Measurements from ENCODE around the gene BACE1-AS. TPM values are rescaled to one million over a fixed set of nuclear protein-coding genes. Genes with fewer than 3 reads are reported as not detected.

The BACE1-AS gene
- total and polyA plus RNA-seq, 2 experiments from 2014 or later = 10.6 to 19.6 TPM

DNA sequence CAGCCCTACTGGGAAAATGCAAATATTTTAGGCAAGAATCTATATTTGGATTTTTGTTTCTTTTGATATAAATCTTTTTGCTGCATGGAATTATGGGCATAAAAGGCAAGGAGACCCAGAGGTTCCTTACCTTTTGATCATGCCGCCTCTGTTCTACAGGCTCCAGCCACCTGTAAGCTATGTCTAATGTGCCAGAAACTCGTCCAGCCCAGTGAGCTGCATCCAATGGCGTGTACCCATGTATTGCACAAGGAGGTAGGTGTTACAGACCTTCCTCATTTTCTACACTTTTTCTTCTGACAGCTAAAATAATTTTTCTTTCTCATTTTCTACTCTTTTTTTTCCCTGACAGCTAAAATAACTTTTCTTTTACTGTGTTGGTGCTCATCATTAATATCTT, 8.2 kb upstream of the BACE1-AS start:
- Histone ChIP-seq H3K4me2 (no peak overlapping the region), H3K36me3 (ENCODE audit: insufficient read depth) (peaks cover 14% of the 10 kb centered on the region; the same call in 1 of the 2 replicates)

More for the DNA sequence above, 8.2 kb upstream of the BACE1-AS start:
- Mint-ChIP-seq H3K9me3 (no peaks in the 10 kb centered on the region), H3K27me3 (ENCODE audit: insufficient read depth, low read depth, poor library complexity) (no peaks in the 10 kb centered on the region), H3K4me3 (no peak overlapping the region), H3K36me3 (ENCODE audit: low read depth) (peaks cover 40% of the 10 kb centered on the region), H3K4me1 (no peaks in the 10 kb centered on the region), H3K27ac (no peak overlapping the region)
- DNase-seq (ENCODE audit: low spot score) (no peak), ATAC-seq (no peak)
- Histone ChIP-seq H3K4me3 (no peak overlapping the region), H3K9me2 (ENCODE audit: insufficient read depth) (no peaks in the 10 kb centered on the region), H3K27ac (ENCODE audit: low read depth) (no peak overlapping the region), H3K27me3 (ENCODE audit: insufficient read depth) (no peaks in the 10 kb centered on the region), H2AFZ (no peak overlapping the region), H3F3A (replicated peaks; ENCODE audit: low read depth) (no peaks in the 10 kb centered on the region), H3K79me2 (replicated peaks; ENCODE audit: insufficient read depth) (no peaks in the 10 kb centered on the region), H3K4me1 (ENCODE audit: insufficient read depth) (no peaks in the 10 kb centered on the region), H4K20me1 (replicated peaks; ENCODE audit: insufficient read depth) (no peaks in the 10 kb centered on the region)
- TF ChIP-seq, protein P1, sequence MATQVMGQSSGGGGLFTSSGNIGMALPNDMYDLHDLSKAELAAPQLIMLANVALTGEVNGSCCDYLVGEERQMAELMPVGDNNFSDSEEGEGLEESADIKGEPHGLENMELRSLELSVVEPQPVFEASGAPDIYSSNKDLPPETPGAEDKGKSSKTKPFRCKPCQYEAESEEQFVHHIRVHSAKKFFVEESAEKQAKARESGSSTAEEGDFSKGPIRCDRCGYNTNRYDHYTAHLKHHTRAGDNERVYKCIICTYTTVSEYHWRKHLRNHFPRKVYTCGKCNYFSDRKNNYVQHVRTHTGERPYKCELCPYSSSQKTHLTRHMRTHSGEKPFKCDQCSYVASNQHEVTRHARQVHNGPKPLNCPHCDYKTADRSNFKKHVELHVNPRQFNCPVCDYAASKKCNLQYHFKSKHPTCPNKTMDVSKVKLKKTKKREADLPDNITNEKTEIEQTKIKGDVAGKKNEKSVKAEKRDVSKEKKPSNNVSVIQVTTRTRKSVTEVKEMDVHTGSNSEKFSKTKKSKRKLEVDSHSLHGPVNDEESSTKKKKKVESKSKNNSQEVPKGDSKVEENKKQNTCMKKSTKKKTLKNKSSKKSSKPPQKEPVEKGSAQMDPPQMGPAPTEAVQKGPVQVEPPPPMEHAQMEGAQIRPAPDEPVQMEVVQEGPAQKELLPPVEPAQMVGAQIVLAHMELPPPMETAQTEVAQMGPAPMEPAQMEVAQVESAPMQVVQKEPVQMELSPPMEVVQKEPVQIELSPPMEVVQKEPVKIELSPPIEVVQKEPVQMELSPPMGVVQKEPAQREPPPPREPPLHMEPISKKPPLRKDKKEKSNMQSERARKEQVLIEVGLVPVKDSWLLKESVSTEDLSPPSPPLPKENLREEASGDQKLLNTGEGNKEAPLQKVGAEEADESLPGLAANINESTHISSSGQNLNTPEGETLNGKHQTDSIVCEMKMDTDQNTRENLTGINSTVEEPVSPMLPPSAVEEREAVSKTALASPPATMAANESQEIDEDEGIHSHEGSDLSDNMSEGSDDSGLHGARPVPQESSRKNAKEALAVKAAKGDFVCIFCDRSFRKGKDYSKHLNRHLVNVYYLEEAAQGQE (IDR thresholded peaks at IDR 0.05; ENCODE audit: unreplicated experiment) = no peak
- no peak for TF ChIP-seq POLR2AphosphoS5 (IDR thresholded peaks at IDR 0.05; ENCODE audit: low read depth)
- TF ChIP-seq ZNF114 (CRISPR knock-in tag; IDR thresholded peaks at IDR 0.05) = no peak
- TF ChIP-seq, protein P2, sequence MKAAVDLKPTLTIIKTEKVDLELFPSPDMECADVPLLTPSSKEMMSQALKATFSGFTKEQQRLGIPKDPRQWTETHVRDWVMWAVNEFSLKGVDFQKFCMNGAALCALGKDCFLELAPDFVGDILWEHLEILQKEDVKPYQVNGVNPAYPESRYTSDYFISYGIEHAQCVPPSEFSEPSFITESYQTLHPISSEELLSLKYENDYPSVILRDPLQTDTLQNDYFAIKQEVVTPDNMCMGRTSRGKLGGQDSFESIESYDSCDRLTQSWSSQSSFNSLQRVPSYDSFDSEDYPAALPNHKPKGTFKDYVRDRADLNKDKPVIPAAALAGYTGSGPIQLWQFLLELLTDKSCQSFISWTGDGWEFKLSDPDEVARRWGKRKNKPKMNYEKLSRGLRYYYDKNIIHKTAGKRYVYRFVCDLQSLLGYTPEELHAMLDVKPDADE (IDR thresholded peaks at IDR 0.05) = no peak
- no peak for TF ChIP-seq EZH2 (IDR thresholded peaks at IDR 0.05; ENCODE audit: low read depth, unreplicated experiment)
- TF ChIP-seq EZH2phosphoT487 (IDR thresholded peaks at IDR 0.05; ENCODE audit: unreplicated experiment) = no peak
- TF ChIP-seq JUNB (IDR thresholded peaks at IDR 0.05; ENCODE audit: unreplicated experiment) = no peak
- TF ChIP-seq, protein P3, sequence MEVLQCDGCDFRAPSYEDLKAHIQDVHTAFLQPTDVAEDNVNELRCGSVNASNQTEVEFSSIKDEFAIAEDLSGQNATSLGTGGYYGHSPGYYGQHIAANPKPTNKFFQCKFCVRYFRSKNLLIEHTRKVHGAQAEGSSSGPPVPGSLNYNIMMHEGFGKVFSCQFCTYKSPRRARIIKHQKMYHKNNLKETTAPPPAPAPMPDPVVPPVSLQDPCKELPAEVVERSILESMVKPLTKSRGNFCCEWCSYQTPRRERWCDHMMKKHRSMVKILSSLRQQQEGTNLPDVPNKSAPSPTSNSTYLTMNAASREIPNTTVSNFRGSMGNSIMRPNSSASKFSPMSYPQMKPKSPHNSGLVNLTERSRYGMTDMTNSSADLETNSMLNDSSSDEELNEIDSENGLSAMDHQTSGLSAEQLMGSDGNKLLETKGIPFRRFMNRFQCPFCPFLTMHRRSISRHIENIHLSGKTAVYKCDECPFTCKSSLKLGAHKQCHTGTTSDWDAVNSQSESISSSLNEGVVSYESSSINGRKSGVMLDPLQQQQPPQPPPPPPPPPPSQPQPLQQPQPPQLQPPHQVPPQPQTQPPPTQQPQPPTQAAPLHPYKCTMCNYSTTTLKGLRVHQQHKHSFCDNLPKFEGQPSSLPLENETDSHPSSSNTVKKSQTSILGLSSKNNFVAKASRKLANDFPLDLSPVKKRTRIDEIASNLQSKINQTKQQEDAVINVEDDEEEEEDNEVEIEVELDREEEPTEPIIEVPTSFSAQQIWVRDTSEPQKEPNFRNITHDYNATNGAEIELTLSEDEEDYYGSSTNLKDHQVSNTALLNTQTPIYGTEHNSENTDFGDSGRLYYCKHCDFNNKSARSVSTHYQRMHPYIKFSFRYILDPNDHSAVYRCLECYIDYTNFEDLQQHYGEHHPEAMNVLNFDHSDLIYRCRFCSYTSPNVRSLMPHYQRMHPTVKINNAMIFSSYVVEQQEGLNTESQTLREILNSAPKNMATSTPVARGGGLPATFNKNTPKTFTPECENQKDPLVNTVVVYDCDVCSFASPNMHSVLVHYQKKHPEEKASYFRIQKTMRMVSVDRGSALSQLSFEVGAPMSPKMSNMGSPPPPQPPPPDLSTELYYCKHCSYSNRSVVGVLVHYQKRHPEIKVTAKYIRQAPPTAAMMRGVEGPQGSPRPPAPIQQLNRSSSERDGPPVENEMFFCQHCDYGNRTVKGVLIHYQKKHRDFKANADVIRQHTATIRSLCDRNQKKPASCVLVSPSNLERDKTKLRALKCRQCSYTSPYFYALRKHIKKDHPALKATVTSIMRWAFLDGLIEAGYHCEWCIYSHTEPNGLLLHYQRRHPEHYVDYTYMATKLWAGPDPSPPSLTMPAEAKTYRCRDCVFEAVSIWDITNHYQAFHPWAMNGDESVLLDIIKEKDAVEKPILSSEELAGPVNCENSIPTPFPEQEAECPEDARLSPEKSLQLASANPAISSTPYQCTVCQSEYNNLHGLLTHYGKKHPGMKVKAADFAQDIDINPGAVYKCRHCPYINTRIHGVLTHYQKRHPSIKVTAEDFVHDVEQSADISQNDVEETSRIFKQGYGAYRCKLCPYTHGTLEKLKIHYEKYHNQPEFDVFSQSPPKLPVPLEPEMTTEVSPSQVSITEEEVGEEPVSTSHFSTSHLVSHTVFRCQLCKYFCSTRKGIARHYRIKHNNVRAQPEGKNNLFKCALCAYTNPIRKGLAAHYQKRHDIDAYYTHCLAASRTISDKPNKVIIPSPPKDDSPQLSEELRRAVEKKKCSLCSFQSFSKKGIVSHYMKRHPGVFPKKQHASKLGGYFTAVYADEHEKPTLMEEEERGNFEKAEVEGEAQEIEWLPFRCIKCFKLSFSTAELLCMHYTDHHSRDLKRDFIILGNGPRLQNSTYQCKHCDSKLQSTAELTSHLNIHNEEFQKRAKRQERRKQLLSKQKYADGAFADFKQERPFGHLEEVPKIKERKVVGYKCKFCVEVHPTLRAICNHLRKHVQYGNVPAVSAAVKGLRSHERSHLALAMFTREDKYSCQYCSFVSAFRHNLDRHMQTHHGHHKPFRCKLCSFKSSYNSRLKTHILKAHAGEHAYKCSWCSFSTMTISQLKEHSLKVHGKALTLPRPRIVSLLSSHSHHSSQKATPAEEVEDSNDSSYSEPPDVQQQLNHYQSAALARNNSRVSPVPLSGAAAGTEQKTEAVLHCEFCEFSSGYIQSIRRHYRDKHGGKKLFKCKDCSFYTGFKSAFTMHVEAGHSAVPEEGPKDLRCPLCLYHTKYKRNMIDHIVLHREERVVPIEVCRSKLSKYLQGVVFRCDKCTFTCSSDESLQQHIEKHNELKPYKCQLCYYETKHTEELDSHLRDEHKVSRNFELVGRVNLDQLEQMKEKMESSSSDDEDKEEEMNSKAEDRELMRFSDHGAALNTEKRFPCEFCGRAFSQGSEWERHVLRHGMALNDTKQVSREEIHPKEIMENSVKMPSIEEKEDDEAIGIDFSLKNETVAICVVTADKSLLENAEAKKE (CRISPR knock-in tag; IDR thresholded peaks at IDR 0.05) = no peak
- TF ChIP-seq NANOG (IDR thresholded peaks at IDR 0.05; ENCODE audit: borderline replicate concordance) = no peak
- TF ChIP-seq ZNF331 (CRISPR knock-in tag; IDR thresholded peaks at IDR 0.05; ENCODE audit: low read depth) = no peak
- TF ChIP-seq STAT1 (IDR thresholded peaks at IDR 0.05; ENCODE audit: unreplicated experiment) = no peak
- TF ChIP-seq, protein P4, sequence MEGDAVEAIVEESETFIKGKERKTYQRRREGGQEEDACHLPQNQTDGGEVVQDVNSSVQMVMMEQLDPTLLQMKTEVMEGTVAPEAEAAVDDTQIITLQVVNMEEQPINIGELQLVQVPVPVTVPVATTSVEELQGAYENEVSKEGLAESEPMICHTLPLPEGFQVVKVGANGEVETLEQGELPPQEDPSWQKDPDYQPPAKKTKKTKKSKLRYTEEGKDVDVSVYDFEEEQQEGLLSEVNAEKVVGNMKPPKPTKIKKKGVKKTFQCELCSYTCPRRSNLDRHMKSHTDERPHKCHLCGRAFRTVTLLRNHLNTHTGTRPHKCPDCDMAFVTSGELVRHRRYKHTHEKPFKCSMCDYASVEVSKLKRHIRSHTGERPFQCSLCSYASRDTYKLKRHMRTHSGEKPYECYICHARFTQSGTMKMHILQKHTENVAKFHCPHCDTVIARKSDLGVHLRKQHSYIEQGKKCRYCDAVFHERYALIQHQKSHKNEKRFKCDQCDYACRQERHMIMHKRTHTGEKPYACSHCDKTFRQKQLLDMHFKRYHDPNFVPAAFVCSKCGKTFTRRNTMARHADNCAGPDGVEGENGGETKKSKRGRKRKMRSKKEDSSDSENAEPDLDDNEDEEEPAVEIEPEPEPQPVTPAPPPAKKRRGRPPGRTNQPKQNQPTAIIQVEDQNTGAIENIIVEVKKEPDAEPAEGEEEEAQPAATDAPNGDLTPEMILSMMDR (conservative IDR thresholded peaks at IDR 0.05; ENCODE audit: low read depth in 2 of 2) = no peak
- no peak for TF ChIP-seq CREB1 (CRISPR knock-in tag; IDR thresholded peaks at IDR 0.05; ENCODE audit: low read depth)
